ENCODE data around the gene REV1.
"Not testable (repeated sequence)": the region's sequence is repeated elsewhere in the genome, so short reads cannot be mapped to it uniquely, and the experiment has no call there.

Gene REV1

DNA sequence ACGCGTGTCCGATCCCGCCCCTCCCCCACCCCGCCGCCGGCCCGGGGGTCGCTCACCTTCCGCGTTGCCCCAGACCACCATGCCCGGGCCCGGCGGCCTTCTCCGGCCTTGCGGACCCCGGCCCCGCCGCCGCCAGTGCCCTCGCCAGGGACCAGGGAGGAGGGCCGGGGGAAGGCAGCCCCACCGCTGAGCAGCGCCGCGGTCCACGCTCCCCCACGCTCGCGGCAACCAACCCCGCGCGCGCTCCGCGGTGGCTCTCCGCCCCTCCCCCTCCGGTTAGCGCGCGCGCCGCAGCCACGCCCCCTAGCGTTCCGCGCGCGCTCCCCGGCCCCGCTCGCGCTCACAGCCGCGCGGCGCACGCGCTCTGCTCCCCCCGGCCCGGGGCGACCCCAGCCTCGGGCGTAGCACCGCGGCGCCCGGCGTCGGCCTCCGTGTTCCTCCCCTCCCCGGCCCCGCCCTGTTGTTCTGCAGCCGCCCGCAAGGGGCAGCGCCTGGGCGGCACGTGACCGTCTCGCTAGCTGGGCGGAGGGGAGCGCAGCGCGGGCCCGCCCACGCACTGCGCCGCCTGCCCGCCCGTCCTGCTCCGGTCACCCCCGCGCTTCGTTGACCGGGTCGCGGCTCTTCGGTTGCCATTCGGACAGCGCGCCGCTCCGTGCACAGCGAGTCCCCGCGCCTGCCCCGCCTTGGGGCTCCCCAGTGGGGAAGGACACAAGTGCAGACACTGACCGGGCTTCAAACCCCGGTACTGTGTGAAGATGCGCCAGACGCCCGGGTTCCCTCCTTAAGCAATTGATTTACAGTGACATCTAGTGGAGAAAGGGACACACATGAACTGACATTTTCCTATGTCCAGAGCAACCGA lies at the start of gene REV1:
Gene REV1 (minus strand): TSS at position 257 of the 862 bp plus-strand sequence. CDS start 25,042 bp downstream, outside the sequence.
- peak; percentile 45 for DNase-seq

DNA sequence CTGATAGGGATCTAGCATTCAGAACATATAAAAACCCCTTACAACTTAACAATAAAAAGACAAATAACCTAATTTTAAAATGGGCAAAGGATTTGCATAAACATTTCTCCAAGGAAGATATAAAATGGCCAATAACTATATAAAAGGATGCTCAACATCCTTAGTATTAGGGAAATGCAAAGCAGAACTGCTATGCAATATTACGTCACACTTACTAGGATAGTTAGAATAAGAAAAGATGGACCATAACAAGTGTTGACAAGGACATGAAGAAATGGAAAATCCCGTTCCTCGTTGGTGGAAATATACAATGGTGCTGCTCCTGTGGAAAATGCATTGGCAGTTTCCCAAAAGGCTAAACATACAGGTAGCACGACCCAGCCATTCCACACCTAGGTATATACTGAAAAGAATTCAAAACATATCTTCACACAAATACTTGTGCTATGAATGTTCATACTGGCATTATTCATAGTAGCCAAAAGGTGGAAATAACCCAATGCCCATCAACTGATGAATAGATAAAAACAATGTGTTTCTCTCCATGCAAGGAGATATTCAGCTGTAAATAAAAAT lies 48.2 kb upstream of the REV1 start:
- DNase-seq: no peak

DNA sequence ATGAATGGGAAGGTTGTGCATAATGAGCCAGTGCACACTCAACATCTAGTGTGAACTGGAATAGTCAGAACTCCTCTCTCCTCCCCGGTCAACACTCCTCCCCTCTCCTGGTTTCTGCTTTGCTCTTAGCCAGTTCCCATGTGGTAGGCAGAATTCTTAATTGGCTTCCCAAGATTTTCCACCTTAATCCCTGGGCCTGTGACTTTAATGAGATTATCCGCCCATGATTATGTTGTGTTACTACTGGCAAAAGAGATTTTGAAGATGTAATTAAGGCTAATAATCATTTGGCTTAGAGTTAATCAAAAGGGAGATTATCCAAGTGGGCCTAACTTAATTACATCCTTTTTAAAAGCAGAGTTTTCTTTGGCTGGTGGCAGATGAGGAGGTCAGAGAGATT lies 34.2 kb upstream of the REV1 start:
- DNase-seq: no peak

DNA sequence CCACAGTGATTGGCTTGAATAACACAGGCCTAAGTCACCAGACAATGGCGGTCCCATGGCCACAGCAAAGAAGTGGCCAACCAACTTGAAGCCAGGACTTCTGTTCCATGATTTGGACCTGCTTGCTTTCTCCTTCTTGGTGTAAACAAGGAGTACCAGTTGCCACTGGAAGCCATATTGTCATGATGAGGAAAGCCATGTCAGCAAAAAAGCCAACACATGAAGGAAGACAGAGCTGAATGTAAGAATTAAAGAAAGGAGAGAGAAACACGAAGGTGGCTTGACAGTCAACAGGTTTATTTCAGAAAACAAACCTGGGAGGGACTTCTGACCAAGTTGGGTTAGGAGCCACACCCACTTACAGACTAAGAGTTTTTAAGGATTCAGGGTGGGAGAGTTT lies 32.3 kb upstream of the REV1 start:
- no peak for DNase-seq

DNA sequence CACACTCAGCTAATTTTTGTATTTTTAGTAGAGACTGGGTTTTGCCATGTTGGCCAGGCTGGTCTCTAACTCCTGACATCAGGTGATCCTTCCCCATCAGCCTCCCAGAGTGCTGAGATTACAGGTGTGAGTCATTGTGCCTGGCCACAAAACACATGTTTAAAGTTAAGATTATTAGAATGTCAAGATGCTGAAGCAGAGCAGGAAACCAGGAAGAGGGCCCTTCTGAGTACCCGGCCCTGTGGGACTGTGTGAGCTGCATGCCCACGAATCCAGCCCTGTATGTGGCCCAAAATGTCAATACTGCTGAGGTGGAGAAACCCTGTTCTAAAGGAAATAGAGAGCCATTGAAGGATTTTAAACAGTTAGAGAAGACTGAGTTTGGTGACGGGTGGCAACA lies 31.0 kb upstream of the REV1 start:
- DNase-seq: no peak

DNA sequence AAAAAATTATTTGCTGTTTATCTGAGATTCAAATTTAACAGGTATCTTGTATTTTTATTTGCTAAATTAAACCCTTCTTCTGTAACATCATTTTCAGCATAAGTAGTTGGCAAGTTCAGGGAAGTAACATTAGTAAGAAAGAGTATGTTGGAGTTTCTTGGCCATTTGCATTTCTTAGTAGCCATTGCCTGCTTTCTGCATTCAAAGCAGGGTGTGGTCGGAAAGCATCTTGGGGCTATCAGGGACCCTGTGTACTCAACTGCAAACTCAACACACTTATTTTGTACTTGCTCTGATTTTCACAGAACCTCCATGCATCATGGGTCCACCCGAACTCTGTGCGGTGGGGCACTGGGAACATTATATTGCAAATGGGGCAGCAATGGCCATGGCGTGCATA lies 30.4 kb upstream of the REV1 start:
- DNase-seq: no peak

DNA sequence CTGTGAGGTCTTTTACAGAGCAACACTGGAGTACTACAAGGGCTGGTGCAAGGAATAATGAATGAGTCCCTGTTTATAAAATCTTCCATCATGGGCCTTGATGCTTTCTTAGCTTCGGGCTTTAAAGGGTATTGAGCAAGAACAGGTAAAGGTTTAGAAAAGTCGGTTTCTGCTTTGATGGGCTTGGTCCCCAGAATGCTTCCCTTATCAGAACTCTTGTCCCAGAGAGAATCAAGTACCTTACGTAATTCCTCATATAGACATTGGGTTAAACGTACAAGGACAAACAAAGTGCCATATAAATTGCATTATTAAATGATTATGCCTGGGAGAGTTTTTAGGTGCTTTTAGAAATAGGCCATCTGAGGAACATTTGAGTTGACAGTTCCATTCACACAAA lies 24.5 kb upstream of the REV1 start:
- DNase-seq: no peak

DNA sequence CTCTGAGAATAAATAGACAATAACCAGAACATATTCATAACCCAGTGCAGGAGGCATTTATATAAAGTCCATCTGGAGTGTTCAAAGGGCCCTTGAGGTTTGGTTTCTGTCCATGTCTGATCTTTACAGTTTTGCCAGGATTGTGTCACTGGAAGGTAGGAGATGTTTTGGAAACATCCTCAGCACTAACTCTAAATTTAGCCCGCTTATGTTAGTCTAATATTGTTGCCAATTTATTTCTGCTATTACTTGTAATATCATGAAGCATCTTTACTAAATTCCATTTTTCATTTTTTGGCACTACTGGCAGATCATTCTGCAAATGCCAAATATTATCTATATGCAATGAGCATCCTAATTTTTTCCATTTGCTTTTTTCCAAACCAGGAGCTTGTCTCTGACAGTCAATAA lies 22.4 kb upstream of the REV1 start:
- no peak for DNase-seq

DNA sequence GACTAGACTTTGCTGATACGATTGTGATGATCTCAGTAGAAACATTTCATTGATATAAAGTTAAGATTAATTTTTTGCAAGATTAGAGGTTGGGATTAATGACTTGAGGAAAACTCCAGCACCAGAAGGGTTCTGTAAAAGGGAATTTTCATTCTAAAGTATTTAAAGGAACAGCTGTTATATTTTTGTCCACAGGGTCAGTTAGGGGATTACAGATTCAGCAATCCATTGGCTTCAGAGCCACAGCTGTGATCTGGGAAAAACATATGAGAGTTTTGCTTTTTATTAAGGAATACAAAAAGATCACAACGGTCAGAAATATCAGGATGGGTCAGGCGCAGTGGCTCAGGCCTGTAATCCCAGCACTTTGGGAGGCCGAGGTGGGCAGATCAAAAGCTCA lies 19.6 kb upstream of the REV1 start:
- DNase-seq: no peak

DNA sequence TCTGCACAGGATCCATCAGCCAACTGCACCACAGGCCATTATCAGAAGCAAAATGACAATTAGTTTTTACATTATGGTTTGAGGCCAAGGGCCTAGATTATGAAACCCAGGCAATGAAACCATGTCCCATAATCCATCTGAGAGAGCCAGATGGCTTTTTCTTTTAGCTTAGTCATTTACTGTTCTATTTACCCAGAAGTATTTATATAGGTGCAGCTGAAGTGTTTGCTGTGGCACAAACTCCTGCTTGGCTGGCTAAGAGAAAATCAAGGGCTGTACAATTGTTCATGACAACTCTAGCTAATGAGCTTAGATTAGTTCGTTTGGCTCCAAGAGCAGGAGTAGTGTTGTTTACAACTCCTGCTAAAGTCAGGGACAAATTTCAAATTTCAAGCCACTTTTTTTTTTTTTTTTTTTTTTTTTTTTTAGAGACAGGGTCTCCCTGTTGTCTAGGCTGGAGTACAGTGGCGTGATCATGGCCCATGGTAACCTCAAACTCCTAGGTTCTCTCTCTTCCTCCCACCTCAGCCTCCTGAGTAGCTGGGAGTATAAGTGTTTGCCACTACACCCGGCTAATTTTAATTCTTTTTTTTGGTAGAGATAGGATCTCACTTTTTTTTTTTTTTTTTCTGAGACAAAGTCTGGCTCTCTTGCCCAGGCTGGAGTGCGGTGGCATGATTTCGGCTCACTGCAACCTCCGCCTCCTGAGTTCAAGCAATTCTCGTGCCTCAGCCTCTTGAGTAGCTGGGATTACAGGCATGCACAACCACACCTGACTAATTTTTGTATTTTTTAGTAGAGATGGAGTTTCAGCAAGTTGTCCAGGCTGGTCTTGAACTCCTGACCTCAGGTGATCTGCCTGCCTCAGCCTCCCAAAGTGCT lies 18.4 kb upstream of the REV1 start:
- no peak for DNase-seq

DNA sequence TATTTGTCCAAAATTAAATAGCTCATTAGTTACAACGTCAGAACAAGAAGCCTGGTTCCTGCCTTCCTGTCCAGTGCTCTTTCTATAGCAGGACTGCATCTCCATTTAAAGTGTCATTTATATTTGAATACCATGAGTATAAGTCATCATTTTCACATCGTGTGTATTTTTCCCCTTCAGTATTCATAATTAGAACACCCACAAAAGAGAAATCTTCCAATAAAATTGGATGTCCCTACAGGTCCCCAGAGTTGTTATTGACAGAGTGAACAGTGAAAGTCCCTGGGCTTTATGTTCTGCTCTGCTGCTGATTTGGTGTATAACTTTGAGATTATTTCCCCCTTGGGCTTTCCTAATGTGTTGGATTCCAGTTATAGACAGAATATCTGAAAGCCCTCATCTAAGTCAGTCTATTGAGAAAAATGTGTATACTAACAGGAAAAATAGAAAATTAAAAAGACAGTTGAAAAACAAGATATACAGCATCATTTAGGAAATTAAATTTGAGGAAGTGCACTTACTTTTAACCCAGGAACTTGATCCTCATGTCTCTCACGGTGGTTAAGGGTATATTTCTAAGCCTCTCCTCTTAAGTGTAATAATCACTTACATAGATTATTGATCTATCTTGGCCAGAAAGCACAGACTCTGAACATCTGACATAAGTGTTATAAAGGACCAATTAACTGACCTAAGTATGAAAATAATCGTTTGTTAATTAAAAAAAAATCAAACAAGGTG lies 15.2 kb upstream of the REV1 start:
- no peak for DNase-seq

DNA sequence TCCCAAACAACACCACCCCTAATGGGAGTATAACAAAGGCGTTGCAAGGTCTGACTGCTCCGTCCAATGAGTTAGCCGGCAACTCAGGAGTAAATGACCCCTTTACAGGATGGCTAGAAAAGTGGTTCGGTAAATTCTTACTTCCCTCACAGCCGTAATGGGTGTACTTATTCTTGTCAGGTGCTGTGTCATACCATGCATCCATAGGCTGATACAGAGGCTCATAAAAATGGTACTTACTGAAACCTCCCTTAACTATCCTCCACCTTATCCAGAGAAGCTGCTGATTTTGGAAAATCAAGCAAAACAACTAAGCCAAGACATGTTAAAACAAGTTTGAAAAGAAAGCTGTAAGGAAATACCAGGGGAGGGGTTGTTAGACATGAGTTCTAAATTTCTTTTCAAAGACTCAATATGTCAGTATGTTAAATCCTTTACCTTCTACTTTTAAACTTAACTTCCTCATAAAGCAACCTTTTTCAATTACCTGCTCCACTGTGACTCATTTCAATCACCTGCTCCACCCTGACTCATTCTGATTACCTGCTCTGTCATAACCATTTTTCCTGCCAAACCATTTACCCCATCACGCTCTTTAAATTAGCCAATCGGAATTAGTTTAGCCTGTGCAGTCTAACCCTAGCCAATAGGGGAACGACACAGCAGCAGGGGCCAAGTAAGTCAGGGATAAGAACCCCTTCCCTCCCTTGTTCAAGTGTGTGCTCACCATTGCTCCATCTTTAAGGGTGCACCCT lies 14.0 kb upstream of the REV1 start:
- not testable (repeated sequence) for DNase-seq

DNA sequence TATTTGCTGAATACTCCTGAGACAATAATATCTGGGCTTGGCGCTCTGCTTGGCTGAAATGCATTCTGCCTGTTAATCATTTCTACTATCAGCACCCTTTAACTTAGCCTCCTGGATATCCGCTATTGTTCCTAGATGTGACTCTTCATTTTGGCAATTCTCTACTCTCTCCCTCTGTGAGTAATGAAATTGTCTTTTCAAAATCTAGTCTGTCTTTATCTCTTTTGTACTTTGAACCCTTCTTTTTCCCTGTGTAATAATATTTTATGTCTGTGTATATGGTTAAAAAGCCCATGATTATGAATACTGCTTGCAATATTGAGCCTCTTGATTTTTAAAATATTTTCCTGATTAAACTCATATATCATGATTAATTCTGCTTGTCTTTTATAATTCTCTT lies 6.2 kb upstream of the REV1 start:
- no peak for DNase-seq

DNA sequence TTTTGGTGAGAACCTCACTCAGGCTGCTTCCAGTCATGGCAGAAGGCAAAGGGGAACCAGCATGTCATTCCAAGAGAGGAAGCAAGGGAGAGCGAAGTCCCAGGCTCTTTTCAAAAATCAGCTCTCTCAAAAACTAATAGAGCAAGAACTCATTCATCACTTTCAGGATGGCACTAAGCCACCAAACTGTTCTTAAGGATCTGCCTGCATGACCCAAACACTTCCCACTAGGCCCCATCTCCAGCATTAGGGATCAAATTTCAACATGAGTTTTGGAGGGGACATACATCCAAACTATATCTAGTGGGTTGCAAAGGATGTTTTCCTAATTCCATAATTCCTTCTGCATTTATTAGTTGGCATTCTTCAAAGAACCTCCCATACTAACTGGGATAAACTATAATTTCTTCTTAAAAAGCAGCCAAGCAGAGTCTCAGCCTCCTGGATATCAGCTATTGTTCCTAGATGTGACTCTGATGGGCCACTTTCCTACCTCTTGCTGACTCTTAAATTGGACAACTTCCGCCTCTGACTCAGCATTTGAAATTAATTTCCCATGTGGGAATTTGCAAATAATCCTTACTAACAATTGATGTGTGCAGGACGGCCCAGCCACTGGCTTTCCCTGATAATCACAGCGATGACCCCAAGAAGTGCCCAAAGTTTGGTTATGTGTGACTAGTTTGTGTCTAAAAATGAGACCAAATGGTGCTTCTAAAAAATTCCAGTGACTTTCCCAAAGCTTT lies 5.5 kb upstream of the REV1 start:
- DNase-seq: no peak

DNA sequence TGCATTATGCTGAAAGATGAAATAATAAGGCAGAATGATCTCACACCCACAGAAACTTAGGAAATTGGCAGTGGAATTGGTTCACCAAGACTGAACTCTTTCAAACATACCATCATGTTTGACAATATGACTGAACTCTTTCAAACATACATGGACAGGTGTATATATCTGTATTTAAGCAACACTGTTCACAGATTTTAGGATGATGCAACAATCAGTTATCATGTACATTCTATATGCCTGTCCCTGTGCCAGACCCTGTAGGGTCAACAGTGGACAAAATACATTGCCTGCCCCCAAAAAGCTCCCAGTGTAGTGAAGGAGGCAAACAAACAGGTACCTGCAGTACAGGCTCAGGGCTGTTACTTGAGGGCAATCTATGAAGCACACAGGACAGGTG lies 2.9 kb upstream of the REV1 start:
- DNase-seq: no peak

DNA sequence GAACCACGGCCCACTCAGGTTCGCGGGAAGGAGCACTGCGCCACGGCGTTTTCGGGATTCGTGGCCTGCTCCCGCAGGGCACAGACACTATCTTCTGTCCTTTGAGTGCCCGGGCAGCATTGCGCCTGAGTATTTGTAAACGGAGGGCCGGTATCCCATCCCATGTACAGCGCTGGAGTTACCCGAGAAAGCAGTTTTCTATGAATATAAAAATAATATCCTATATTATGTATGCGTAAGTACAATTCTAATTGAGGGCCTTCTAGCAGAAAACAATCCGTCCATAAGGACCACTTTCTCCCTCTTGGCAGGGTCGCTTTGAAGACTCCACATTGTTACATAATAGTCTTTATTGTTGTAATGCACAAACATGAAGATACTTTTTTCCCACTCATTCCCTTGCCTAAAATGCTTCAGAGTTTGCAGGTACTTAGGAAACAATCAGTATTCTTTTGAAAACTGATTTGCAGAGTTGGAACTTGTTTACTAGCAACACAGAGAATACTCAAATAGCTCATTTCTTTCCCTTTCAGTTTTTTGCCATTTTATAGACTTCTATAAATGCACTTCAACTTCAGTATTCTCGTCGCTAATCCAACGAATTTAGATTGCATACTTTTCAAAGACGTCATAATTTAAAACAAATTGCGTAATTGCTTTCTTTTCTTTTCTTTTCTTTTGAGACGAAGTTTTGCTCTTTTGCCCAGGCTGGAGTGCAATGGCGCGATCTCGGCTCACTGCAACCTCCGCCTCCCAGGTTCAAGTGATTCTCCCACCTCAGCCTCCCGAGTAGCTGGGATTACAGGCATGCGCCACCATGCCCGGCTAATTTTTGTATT lies 1.0 kb upstream of the REV1 start:
- no peak for DNase-seq

DNA sequence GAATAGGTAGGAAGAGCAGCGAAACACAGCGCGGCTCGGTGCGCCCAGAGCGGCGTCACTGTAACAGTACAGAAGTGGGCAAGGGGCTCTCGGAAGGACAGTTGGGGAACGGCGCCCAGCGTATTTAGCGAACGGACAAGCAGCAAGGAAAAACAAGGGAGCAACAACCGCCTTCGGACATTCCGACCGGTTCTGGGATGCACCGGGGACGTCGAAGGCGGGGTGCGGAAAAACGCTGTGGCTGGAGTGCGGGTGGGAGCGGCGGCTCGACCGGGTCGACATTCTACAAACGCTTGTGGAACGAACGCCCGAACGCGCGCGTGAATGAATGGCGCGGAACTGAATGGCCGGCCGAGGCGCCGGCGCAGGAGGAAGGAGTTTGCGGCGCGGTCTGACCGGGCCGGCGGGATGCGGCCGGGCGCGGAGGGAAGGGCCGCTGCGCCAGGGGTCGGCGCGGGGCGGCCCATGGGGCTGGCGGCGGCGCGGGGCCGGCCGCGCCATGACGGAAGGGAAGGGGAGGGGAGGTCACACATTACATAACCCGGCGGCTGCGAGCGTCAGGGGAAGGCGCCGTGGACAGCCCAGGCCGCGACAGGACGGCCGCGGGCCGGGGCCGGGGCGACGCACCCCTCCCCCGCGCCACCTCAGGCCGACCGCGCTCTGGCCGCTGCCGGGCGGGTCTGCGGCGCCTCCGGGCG lies 605 bp downstream of the REV1 start:
- DNase-seq: no peak

DNA sequence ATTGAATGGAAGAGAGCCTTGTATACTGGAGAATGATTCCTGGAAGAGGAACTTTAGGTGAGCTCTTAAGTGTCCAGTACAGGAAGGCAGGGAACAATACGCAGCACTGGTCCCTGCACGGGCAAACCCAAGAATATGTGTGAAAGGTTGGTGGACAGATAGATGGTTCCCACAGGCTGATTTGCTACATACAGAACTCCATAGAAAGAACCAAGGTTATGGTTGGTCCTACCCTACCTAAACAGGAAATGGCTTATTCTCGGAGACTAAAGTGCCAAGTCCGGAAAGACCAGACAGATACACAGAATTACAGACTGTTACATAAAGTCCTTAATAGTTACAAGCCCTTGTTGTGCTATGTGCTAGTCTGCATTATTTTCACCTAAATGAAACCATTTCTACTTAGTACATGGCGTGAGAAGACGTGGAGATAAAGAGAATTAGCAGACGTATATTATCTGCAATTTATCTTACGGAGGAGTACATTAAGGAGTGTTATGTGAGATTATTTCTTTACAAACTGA lies 1.2 kb downstream of the REV1 start:
- DNase-seq: no peak

DNA sequence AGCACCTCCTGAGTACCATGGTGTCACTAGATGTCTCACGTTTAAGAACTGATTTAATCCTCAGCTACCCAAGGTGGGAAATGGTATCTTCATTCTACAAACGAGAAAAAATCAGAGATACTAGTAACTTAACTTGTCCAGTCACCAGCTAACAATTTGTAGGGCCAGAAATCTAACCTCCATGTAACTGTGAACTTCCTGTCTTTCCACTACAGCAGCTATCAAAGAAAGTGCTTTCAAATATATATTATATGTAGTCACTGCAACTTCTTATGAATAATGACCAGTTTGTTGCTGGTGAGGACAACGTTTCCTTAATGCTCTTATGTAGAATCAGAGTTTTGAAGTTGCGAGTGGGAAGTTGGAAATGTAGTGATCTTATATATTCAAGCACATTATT lies 1.9 kb downstream of the REV1 start:
- DNase-seq: no peak

DNA sequence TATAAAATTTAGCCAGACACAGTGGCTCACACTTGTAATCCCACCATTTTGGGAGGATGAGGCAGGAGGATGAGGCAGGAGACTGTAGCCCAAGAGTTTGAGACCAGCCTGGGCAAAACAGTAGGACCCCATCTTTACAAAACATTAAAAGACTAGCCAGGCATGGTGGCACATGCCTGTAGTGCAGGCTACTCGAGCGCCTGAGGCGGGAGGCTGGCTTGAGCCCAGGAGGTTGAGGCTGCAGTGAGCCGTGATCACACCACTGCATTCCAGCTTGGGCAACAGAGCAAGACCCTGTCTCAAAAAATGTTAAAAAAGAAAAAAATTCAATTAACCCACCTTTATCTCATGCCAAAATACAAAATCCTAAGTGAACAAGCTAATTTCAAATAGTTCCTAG lies 4.0 kb downstream of the REV1 start:
- no peak for DNase-seq
